ENCODE results near the gene BORCS6. TPM values are rescaled to one million over a fixed set of nuclear protein-coding genes. Genes with fewer than 3 reads are reported as not detected.

BORCS6 gene
- 1 to 10 TPM; 8.1 to 8.8 TPM for total RNA-seq
- polyA plus RNA-seq, result 30.0 TPM

GRCh38 chr17:8189711-8190477, at the start of gene BORCS6:
Gene BORCS6, minus strand, starts transcription at chr17:8190180. Its CDS starts 40 bp downstream, at chr17:8190140.
- CTCF ChIA-PET, result interaction anchor here (0.6 to 5.5 kb wide), 16 partner anchors 9 to 502 kb away, joined by 3 to 63 read pairs (median 4); partner anchors contain the start of genes ALOXE3 and KRABD2
- H3K36me3 ChIP-seq (ENCODE audit: insufficient read depth, low read length), result no peaks in the 10 kb centered on the region
- H3K4me1 ChIP-seq (ENCODE audit: insufficient read depth, low read length), result peaks cover 39% of the 10 kb centered on the region
- POLR2A ChIA-PET, result interaction anchor here (0.6 to 7.6 kb wide), 15 partner anchors 9 to 186 kb away, joined by 3 to 120 read pairs (median 6); partner anchors contain the start of genes AURKB, CTC1, RANGRF and SLC25A35
- Mint-ChIP-seq H3K4me1 (peaks cover 12 to 13% (median 12%) of the 10 kb centered on the region in 3 donors), H3K9me3 (no peaks in the 10 kb centered on the region), H3K36me3 (peaks cover 0 to 9% (median 0%) of the 10 kb centered on the region in 3 donors), H3K27me3 (peaks cover 0 to 2% of the 10 kb centered on the region in 2 donors), H3K4me3 (peak within 1 kb of the TSS in 1 of 7 donors; percentile 15), H3K27ac (peak within 1 kb of the TSS; percentile 46 to 95 (median 88))
- no peaks in the 10 kb centered on the region for H3K9me3 ChIP-seq (ENCODE audit: low read length)
- H3K27me3 ChIP-seq (ENCODE audit: insufficient read depth, low read length, poor library complexity, severe bottlenecking), result no peaks in the 10 kb centered on the region
- peak within 1 kb of the TSS; percentile 81 for H3K27ac ChIP-seq (ENCODE audit: low read depth, low read length)
- H3K4me3 ChIP-seq (ENCODE audit: low read length), result peak within 1 kb of the TSS; percentile 92
- DNase-seq, result peak; percentile 93 to 97 (median 95)

GRCh38 chr17:8237886-8238285, 47.9 kb upstream of the BORCS6 start:
- H3K27me3 ChIP-seq (ENCODE audit: insufficient read depth, low read length, poor library complexity, severe bottlenecking), result no peaks in the 10 kb centered on the region
- CTCF ChIA-PET, result interaction anchor here (0.8 to 1.6 kb wide), 3 partner anchors 12 to 128 kb away, joined by 3 to 7 read pairs (median 4); no protein-coding TSS in a partner anchor
- no peaks in the 10 kb centered on the region for H3K9me3 ChIP-seq (ENCODE audit: low read length)
- peaks cover 16% of the 10 kb centered on the region for H3K4me1 ChIP-seq (ENCODE audit: insufficient read depth, low read length)
- H3K4me3 ChIP-seq (ENCODE audit: low read length), result no peak overlapping the region
- no peaks in the 10 kb centered on the region for H3K9me3 Mint-ChIP-seq
- peaks cover 70% of the 10 kb centered on the region for H3K36me3 ChIP-seq (ENCODE audit: insufficient read depth, low read length)
- peak overlapping the region in 4 of 8 donors; percentile 33 to 84 (median 54) for H3K27ac Mint-ChIP-seq
- peaks cover 16 to 80% (median 31%) of the 10 kb centered on the region in 3 donors for H3K36me3 Mint-ChIP-seq
- POLR2A ChIA-PET, result interaction anchor here (0.7 to 1.4 kb wide), 4 partner anchors 9 to 16 kb away, joined by 3 to 8 read pairs (median 5); partner anchors contain the start of gene CTC1
- H3K4me1 Mint-ChIP-seq, result peaks cover 26 to 43% (median 31%) of the 10 kb centered on the region in 3 donors
- H3K27me3 Mint-ChIP-seq, result no peaks in the 10 kb centered on the region
- DNase-seq, result peak in 1 of 5 donors; percentile 14
- no peak overlapping the region for H3K27ac ChIP-seq (ENCODE audit: low read depth, low read length)
- no peak overlapping the region for H3K4me3 Mint-ChIP-seq

- H3K27me3 Mint-ChIP-seq, result no peaks in the 10 kb centered on the region
- POLR2A ChIA-PET, result interaction anchor here (0.6 to 1.3 kb wide), 3 partner anchors 11 to 98 kb away, joined by 4 to 8 read pairs (median 6); partner anchors contain the start of gene CTC1
- peak in 1 of 5 donors; percentile 13 for DNase-seq
- H3K27ac Mint-ChIP-seq, result peak overlapping the region in 4 of 8 donors; percentile 29 to 64 (median 59)
- peaks cover 12% of the 10 kb centered on the region for H3K4me1 ChIP-seq (ENCODE audit: insufficient read depth, low read length)
- H3K4me3 ChIP-seq (ENCODE audit: low read length), result no peak overlapping the region
- no peak overlapping the region for H3K4me3 Mint-ChIP-seq
- peaks cover 73% of the 10 kb centered on the region for H3K36me3 ChIP-seq (ENCODE audit: insufficient read depth, low read length)
- H3K27me3 ChIP-seq (ENCODE audit: insufficient read depth, low read length, poor library complexity, severe bottlenecking), result no peaks in the 10 kb centered on the region
- no peak overlapping the region for H3K27ac ChIP-seq (ENCODE audit: low read depth, low read length)
- H3K36me3 Mint-ChIP-seq, result peaks cover 17 to 80% (median 34%) of the 10 kb centered on the region in 3 donors
- no peaks in the 10 kb centered on the region for H3K9me3 ChIP-seq (ENCODE audit: low read length)
- peaks cover 22 to 38% (median 23%) of the 10 kb centered on the region in 3 donors for H3K4me1 Mint-ChIP-seq
- CTCF ChIA-PET, result interaction anchor here (0.8 to 1.6 kb wide), 3 partner anchors 12 to 127 kb away, joined by 3 to 7 read pairs (median 4); no protein-coding TSS in a partner anchor
- H3K9me3 Mint-ChIP-seq, result no peaks in the 10 kb centered on the region
Observed at GRCh38 chr17:8237175-8237574, 47.2 kb upstream of the BORCS6 start.

GRCh38 chr17:8235676-8236075, 45.7 kb upstream of the BORCS6 start:
- H3K27ac Mint-ChIP-seq, result no peak overlapping the region
- H3K36me3 Mint-ChIP-seq, result peaks cover 17 to 87% (median 42%) of the 10 kb centered on the region in 3 donors
- no peak overlapping the region for H3K27ac ChIP-seq (ENCODE audit: low read depth, low read length)
- no peaks in the 10 kb centered on the region for H3K27me3 ChIP-seq (ENCODE audit: insufficient read depth, low read length, poor library complexity, severe bottlenecking)
- peak in 1 of 5 donors; percentile 18 for DNase-seq
- H3K4me3 ChIP-seq (ENCODE audit: low read length), result no peak overlapping the region
- H3K9me3 Mint-ChIP-seq, result no peaks in the 10 kb centered on the region
- CTCF ChIA-PET, result interaction anchor here (1.1 kb wide), 1 partner anchor 12 kb away, joined by 4 read pairs; the partner anchor contains the start of gene CTC1
- H3K4me3 Mint-ChIP-seq, result no peak overlapping the region
- H3K9me3 ChIP-seq (ENCODE audit: low read length), result no peaks in the 10 kb centered on the region
- H3K4me1 ChIP-seq (ENCODE audit: insufficient read depth, low read length), result peaks cover 6% of the 10 kb centered on the region
- POLR2A ChIA-PET, result interaction anchor here (0.6 kb wide), 2 partner anchors 14 to 27 kb away, joined by 3 read pairs; no protein-coding TSS in a partner anchor
- H3K36me3 ChIP-seq (ENCODE audit: insufficient read depth, low read length), result peaks cover 88% of the 10 kb centered on the region
- H3K4me1 Mint-ChIP-seq, result peaks cover 22 to 38% (median 23%) of the 10 kb centered on the region in 3 donors
- peaks cover 0 to 2% of the 10 kb centered on the region in 2 donors for H3K27me3 Mint-ChIP-seq

GRCh38 chr17:8234361-8235270, 44.6 kb upstream of the BORCS6 start:
- ChIA-PET POLR2A (interaction anchor here (0.6 kb wide), 1 partner anchor 28 kb away, joined by 3 read pairs; no protein-coding TSS in a partner anchor), CTCF (interaction anchor here (1.1 kb wide), 1 partner anchor 13 kb away, joined by 4 read pairs; the partner anchor contains the start of gene CTC1)
- Histone ChIP-seq H3K27ac (ENCODE audit: low read depth, low read length) (no peak overlapping the region), H3K4me1 (ENCODE audit: insufficient read depth, low read length) (peaks cover 6% of the 10 kb centered on the region), H3K36me3 (ENCODE audit: insufficient read depth, low read length) (peaks cover 96% of the 10 kb centered on the region), H3K27me3 (ENCODE audit: insufficient read depth, low read length, poor library complexity, severe bottlenecking) (no peaks in the 10 kb centered on the region), H3K4me3 (ENCODE audit: low read length) (no peak overlapping the region), H3K9me3 (ENCODE audit: low read length) (no peaks in the 10 kb centered on the region)
- Mint-ChIP-seq H3K27me3 (peaks cover 0 to 2% of the 10 kb centered on the region in 2 donors), H3K9me3 (no peaks in the 10 kb centered on the region), H3K4me1 (peaks cover 19 to 38% (median 23%) of the 10 kb centered on the region in 3 donors), H3K4me3 (no peak overlapping the region), H3K36me3 (peaks cover 21 to 92% (median 48%) of the 10 kb centered on the region in 3 donors), H3K27ac (peak overlapping the region in 2 of 8 donors; percentile 60 to 80)
- DNase-seq, result peak in 1 of 5 donors; percentile 24

- H3K27me3 Mint-ChIP-seq, result peaks cover 0 to 7% of the 10 kb centered on the region in 2 donors
- H3K36me3 Mint-ChIP-seq, result peaks cover 24 to 93% (median 50%) of the 10 kb centered on the region in 3 donors
- peaks cover 0 to 2% (median 0%) of the 10 kb centered on the region in 5 donors for H3K9me3 Mint-ChIP-seq
- peak overlapping the region in 3 of 8 donors; percentile 12 to 55 (median 51) for H3K27ac Mint-ChIP-seq
- Histone ChIP-seq H3K4me1 (ENCODE audit: insufficient read depth, low read length) (peaks cover 7% of the 10 kb centered on the region), H3K27me3 (ENCODE audit: insufficient read depth, low read length, poor library complexity, severe bottlenecking) (no peaks in the 10 kb centered on the region), H3K27ac (ENCODE audit: low read depth, low read length) (no peak overlapping the region), H3K36me3 (ENCODE audit: insufficient read depth, low read length) (peaks cover 96% of the 10 kb centered on the region), H3K4me3 (ENCODE audit: low read length) (no peak overlapping the region), H3K9me3 (ENCODE audit: low read length) (no peaks in the 10 kb centered on the region)
- POLR2A ChIA-PET, result interaction anchor here (0.6 kb wide), 1 partner anchor 13 kb away, joined by 7 read pairs; no protein-coding TSS in a partner anchor
- peak in 1 of 5 donors; percentile 4 for DNase-seq
- peaks cover 10 to 34% (median 24%) of the 10 kb centered on the region in 3 donors for H3K4me1 Mint-ChIP-seq
- H3K4me3 Mint-ChIP-seq, result no peak overlapping the region
- CTCF ChIA-PET, result interaction anchor here (2.0 kb wide), 1 partner anchor 10 kb away, joined by 10 read pairs; no protein-coding TSS in a partner anchor
Observed at GRCh38 chr17:8231701-8232100, 41.7 kb upstream of the BORCS6 start.

- Mint-ChIP-seq H3K36me3 (peaks cover 15 to 70% (median 34%) of the 10 kb centered on the region in 3 donors), H3K4me1 (peaks cover 53 to 63% (median 54%) of the 10 kb centered on the region in 3 donors), H3K4me3 (peak overlapping the region; percentile 13 to 83 (median 37)), H3K27ac (peak overlapping the region; percentile 48 to 100 (median 74)), H3K9me3 (peaks cover 0 to 7% (median 6%) of the 10 kb centered on the region in 5 donors), H3K27me3 (peaks cover 0 to 18% of the 10 kb centered on the region in 2 donors)
- ChIA-PET POLR2A (interaction anchor here (8.4 kb wide), 1 partner anchor 20 kb away, joined by 149 read pairs; the partner anchor contains the start of genes CTC1 and PFAS), CTCF (interaction anchor here (1.3 to 2.2 kb wide), 4 partner anchors 15 to 107 kb away, joined by 3 to 7 read pairs (median 4); partner anchors contain the start of gene SLC25A35)
- Histone ChIP-seq H3K27ac (ENCODE audit: low read depth, low read length) (peak overlapping the region; percentile 58), H3K4me1 (ENCODE audit: insufficient read depth, low read length) (peaks cover 37% of the 10 kb centered on the region), H3K4me3 (ENCODE audit: low read length) (no peak overlapping the region), H3K9me3 (ENCODE audit: low read length) (no peaks in the 10 kb centered on the region), H3K36me3 (ENCODE audit: insufficient read depth, low read length) (peaks cover 51% of the 10 kb centered on the region), H3K27me3 (ENCODE audit: insufficient read depth, low read length, poor library complexity, severe bottlenecking) (no peaks in the 10 kb centered on the region)
- no peak for DNase-seq
Observed at GRCh38 chr17:8227238-8227581, 37.2 kb upstream of the BORCS6 start.

Measured in CD8-positive, alpha-beta memory T cell (primary cell).